HG02623 (cell line): Measurements from ENCODE around the gene ETV5.

Source experiments
- ATAC-seq: cut with Tn5 transposase; IDR thresholded peaks from one replicate; pipeline ENCODE4 v1.9.1; 2021; ENCODE audit warnings: moderate library complexity; ENCODE audit not compliant: unreplicated experiment

Gene ETV5

GRCh38 chr3:186097317-186097662 is 11.6 kb downstream of the ETV5 start:
- no peak for ATAC-seq

GRCh38 chr3:186096290-186096689 is 12.6 kb downstream of the ETV5 start:
- ATAC-seq: no peak

DNA sequence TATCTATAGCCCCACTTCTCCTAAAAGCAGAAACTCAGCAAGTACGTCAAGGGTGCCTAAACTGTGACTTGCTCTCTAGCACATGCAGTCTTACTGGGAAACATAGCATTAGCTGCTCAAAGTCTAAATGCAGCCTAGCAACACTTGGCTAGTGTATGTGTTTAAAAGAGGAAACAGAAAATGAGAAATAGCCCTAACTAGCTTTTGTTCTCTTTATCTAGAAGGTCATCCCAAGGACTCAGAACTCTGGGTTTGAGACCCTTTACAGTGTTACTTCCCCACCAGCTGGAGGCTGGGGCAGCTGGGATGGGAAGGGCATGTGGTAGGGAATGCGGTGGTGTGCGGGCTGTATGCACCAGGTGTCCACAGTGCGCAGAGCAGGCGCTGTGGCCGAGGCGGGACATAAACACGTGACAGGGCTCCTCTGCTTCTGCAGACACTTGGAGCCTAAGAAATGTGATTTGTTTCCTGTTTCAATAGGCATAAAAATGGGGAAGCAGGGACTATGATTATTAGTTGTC is 13.3 kb downstream of the ETV5 start:
- ATAC-seq: no peak

- no peak for ATAC-seq
These were observed 14.0 kb downstream of the ETV5 start for GRCh38 chr3:186094696-186095425.

DNA sequence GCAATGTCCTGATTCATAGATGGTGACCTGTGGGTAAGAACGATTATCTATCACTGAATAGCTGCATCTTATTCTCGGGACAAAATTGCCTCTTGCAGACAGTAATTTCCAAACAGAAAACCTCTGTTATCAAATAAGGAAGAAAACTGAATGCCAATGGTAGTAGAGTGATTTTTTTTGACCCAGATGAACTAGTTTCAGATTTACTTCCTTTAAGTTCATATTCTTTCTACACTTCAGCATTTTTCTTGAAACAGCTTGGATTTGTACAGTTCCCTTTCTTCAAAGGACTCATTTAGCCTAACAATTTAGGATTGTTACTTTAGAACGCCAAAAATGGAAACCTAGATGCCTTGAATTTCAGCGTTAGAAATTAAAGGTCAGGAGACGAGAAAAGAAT is 14.6 kb downstream of the ETV5 start:
- no peak for ATAC-seq

DNA sequence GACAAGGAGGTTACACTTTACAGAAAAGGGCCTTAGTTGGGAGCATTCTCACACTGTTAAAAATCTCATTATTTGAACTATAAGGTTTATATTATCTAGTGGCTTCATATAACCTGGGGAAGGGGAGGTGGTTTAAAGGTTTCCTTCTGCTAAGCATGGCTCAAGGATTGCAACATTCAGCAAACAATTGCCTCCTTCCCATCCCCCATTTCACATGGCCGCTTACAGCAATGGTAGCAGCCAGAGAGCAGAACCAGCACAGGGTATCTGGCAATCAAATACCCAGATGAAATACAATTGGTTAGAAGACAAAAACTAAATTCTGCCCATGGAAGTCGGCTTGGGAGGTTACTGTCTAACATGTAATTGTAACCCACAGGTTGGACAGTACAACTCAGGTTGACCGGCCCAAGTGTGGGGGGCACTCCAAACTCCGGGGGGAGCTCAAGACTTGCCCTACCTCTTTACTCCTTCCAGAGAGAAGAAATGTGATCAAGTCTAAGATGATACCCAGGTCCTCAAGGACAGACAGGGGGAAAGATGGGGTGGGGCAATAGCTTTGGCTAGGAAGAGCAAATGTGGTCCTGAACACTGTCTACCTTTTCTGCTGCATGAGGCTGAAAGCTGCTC is 15.5 kb downstream of the ETV5 start:
- ATAC-seq: no peak

GRCh38 chr3:186092360-186093070 is 16.4 kb downstream of the ETV5 start:
- ATAC-seq: no peak

GRCh38 chr3:186090901-186091300 is 18.0 kb downstream of the ETV5 start:
- ATAC-seq: no peak

GRCh38 chr3:186088335-186088734 is 20.6 kb downstream of the ETV5 start:
- no peak for ATAC-seq

GRCh38 chr3:186084264-186084663 is 24.6 kb downstream of the ETV5 start:
- ATAC-seq: no peak

GRCh38 chr3:186083746-186084145 is 25.1 kb downstream of the ETV5 start:
- ATAC-seq: no peak

GRCh38 chr3:186082150-186082549 is 26.7 kb downstream of the ETV5 start:
- ATAC-seq: no peak

GRCh38 chr3:186081678-186082077 is 27.2 kb downstream of the ETV5 start:
- ATAC-seq: no peak

GRCh38 chr3:186080849-186081438 is 27.9 kb downstream of the ETV5 start:
- no peak for ATAC-seq

DNA sequence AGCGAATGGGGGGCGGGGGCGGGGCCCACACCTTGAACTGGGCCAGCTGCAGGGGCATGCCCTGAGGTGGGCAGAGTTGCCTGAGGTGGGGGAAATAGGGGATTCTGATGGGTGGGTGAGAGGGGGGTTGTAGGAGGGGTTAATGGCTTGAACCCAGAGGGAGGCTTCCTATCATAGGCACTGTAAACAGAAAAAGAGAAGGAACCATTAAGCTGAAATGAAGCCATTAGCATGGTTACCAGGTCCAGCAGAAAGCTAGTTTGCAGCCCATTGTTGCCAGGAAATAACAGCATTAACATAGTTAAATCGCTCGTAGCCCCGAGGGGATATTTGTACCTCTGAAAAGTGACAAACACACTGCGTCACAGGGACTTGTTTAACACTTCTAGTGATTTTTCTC is 29.0 kb downstream of the ETV5 start:
- ATAC-seq: no peak

- ATAC-seq: no peak
These were observed 31.4 kb downstream of the ETV5 start for GRCh38 chr3:186077466-186077865.

DNA sequence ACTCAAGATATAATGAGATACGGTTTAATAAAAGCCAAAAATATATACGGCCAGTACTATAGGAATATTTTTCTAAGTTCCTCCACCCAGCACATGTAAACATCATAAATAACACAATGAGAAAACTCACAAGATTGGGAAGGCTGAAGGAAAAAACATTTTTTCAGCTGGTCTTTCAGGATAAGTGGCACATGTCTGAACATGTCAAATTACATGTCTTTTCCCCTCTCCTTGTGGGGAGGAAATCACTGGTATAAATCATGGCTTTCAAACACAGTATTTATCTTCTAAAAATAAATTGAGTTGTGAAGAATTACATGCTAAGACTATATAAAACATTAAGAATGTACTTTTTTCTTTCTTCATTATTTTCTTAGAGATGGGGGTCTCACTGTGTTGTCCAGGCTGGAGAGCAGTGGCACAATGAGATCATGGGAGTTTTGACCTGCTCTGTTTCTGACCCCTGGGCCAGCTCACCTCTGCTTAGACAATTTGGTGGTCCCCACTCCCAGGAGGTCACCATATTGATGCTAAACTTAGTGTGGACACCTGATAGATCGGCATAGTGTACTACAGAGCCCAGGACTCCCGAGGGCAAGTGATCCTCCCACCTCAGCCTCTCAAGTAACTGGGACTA is 32.8 kb downstream of the ETV5 start:
- no peak for ATAC-seq

DNA sequence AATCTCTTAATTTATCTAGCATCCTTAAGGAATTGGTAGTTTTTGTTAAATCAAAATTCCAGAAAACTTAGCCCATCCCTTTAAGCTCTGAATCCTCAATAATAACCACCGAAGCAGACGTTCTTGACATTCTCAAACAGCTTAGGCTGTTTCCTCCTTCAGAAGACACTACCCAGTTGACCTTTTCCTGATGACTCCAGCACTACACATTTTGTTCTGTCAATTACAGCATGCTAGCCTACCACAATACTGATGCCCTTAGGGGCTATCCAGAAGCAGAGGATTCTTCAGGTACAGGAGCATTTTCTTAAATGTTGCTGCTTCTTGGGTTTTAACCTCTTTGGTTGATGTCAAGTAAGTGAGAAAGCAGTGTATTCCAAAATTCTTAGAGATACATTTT is 33.4 kb downstream of the ETV5 start:
- ATAC-seq: no peak

DNA sequence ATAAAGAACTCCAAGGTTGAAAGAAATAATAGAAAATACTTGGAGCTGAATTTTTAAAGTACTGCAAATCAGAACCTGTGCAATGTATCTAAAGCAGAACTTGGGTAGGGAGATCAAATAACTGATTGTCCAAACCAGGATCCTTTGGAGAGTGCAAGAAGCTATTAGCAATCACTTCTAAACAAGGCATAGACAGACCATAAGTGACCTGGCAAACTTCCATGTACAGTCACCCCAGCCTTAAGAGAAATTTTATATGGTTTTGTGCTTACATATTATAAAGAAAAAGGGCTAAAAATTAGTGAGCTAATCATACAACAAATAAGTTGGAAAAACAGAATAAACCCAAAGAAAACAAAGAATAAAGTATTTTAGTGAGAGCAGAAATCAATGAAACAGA is 35.2 kb downstream of the ETV5 start:
- ATAC-seq: no peak

GRCh38 chr3:186070996-186071395 is 37.9 kb downstream of the ETV5 start:
- no peak for ATAC-seq

DNA sequence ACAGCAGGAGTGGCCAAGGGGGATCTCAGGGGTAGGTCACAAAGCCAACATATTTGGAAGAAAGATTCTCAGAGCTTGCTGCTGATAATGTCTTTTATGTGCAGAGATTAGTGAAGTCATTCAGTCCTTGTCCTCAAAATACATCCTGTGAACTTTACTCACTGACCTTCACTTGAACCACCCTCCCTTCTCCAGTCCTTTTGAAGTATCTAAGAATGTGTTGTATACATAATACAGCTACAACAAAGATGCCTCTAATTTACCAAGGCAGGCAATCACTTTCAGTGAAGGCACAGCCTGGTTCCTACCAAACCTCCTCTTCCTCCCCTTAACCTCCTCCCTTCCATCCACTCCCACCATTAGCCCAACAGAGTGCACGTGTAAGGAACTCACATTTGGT is 38.3 kb downstream of the ETV5 start:
- ATAC-seq: no peak
